Right kidney (tissue), 1 donor: ENCODE measurements around the gene SLC35F5.
"Not testable (repeated sequence)": the region's sequence is repeated elsewhere in the genome, so short reads cannot be mapped to it uniquely, and the experiment has no call there.

Experiments used
- DNase-seq: peaks from one replicate; pipeline ENCODE4 v3.0.0-alpha.2; 2016

Gene SLC35F5

DNA sequence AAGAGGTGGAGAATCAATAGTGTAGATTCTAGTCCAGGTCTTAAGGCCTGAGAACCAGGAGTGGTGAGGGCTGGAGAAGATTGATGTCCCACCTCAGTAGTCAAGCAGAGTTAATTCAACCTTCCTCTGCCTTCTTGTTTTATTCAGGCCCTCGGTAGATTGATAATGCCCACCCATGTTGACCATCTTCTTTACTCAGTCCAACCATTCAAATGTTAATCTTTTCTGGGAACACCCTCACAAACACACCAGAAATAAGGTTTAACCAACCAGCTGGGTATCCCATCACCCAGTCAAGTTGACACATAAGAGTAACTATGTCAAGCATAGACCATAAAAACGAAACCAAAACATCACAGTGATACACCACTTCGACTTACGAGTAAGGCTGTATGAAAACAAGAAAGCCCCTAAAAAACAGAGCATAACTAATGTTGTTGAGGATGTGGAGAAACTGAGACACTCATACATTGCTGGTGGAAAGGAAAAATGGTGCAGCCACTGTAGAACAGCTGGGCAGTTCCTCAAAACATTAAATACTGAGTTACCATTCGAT is 57.5 kb downstream of the SLC35F5 start:
- DNase-seq = no peak

- DNase-seq = not testable (repeated sequence)
These were observed 58.2 kb downstream of the SLC35F5 start for GRCh38 chr2:113698251-113698650.

- no peak for DNase-seq
These were observed 58.9 kb downstream of the SLC35F5 start for GRCh38 chr2:113697516-113697915.

DNA sequence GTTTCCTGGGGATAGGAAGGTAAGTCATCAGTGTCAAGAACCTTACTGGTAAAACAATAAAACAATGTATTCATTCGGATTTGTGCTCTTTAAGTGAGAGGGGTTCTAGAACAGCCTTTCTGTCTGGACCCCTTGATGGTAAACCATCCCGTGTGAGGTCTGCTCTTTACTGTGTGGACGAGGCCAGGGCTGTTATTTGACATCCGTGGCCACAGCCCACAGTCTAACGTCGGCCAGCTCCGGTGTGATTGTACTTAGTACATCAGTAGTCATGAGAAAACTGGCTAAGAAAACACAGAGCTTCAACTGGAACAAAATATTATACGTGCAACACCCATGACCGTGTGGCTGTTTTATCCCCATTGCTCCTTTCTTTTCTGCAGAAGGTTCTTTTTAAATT is 62.0 kb downstream of the SLC35F5 start:
- no peak for DNase-seq

- no peak for DNase-seq
These were observed 63.6 kb downstream of the SLC35F5 start for GRCh38 chr2:113692698-113693428.

DNA sequence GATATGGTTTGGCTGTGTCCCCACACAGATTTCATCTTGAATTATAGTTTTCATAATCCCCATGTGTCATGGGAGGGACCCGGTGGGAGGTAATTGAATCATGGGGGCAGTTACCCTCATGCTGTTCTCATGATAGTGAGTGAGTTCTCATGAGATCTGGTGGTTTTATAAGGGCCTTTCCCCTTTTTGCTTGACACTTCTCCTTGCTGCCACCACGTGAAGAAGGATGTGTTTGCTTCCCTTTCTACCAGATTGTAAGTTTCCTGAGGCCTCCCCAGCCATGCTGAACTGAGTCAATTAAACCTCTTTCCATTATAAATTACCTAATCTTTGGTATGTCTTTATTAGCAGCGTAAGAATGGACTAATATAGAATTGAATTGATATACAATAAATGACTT is 65.6 kb downstream of the SLC35F5 start:
- DNase-seq = not testable (repeated sequence)

- DNase-seq = no peak
These were observed 69.9 kb downstream of the SLC35F5 start for GRCh38 chr2:113686537-113686936.

DNA sequence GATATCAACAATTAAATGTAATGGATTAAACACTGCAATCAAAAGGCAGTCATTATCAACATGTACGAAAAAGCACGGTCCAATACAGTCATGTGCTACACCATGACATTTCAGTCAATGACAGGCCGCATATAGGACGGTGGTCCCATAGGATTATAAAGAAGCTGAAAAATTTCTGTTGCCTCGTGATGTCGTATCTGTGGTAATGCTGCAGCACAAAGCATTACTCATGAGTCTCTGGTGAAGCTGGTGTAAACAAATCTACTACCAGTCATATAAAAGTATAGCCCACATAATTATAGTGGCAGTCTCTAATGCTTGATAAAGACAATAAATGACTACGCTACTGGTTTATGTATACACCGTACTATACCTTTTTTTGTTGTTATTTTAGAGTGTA is 71.0 kb downstream of the SLC35F5 start:
- DNase-seq = no peak

GRCh38 chr2:113679457-113679856 is 77.0 kb downstream of the SLC35F5 start:
- DNase-seq = no peak

GRCh38 chr2:113677330-113677729 is 79.1 kb downstream of the SLC35F5 start:
- no peak for DNase-seq

DNA sequence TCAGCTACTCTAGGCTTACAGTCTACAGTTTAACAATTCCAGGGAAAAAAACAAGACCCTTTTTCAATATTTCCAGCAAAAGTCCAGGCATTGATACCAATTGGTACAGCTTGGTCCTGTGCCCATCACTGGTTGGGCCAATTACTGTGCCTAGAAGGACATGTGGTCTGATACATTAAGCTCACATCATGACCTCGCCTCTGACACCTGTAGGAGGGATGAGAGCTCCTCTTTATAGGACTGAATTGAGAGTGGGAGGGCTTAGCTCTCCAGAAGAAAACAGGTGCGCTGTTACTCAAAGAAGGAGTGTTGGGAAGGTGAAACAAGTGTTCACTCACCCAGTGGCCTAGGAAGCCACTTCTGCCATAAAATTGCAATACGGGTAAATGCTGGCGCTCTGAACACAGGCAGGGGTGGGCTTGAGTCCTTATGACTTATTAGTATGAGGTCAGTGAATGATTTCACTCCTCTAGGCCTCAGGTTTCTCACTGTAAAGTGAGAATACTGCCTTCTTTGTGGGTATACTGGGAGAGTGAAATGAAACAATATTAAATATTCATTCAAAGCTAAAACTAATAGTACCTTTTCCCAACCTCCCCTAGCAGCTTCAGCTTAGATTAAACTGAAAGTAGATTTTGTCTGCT is 79.7 kb downstream of the SLC35F5 start:
- no peak for DNase-seq

DNA sequence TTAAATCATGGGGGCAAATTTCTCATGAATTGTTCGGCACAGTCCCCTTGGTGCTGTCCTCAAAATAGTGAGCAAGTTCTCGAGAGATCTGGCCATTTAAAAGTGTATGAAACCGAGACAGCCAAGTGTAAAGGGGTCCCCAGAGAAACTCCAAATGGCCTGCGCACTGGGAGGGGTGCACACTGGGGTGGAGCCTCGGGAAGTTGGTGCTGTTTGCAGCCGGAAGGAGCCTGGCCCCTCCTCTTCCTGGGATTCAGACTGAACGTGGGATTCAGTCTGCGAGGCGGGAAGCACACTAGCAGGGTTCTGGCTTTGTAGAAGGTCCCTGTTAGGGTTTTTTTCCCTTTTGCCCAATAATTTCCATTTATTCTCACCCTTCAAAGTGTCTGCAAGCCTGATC is 80.6 kb downstream of the SLC35F5 start:
- DNase-seq = no peak

GRCh38 chr2:113672326-113672932 is 84.0 kb downstream of the SLC35F5 start:
- DNase-seq = no peak

GRCh38 chr2:113669013-113669412 is 87.4 kb downstream of the SLC35F5 start:
- not testable (repeated sequence) for DNase-seq

GRCh38 chr2:113664761-113665533 is 91.5 kb downstream of the SLC35F5 start:
- not testable (repeated sequence) for DNase-seq

GRCh38 chr2:113663285-113664060 is 93.0 kb downstream of the SLC35F5 start:
- DNase-seq = not testable (repeated sequence)
